GDM1 (cell line): ENCODE results near the gene FRY.
A peak's percentile ranks its signal among the peaks of the same experiment; 100 is the strongest.

Experiments used
- DNase-seq: peaks from one replicate; lab custom pipeline; 2025; lab: John Stamatoyannopoulos, UW

The FRY gene

GRCh38 chr13:32224916-32225315 is 193.3 kb downstream of the FRY start:
- no peak for DNase-seq

GRCh38 chr13:32225481-32225931 is 193.9 kb downstream of the FRY start:
- no peak for DNase-seq

- DNase-seq: no peak
These were observed 196.9 kb downstream of the FRY start for GRCh38 chr13:32228330-32229041.

GRCh38 chr13:32229443-32229842 is 197.9 kb downstream of the FRY start:
- no peak for DNase-seq

GRCh38 chr13:32232263-32232662 is 200.7 kb downstream of the FRY start:
- no peak for DNase-seq

GRCh38 chr13:32233062-32233461 is 201.5 kb downstream of the FRY start:
- no peak for DNase-seq

GRCh38 chr13:32234914-32235313 is 203.3 kb downstream of the FRY start:
- DNase-seq: no peak

GRCh38 chr13:32237681-32238080 is 206.1 kb downstream of the FRY start:
- DNase-seq: no peak

GRCh38 chr13:32243695-32244094 is 212.1 kb downstream of the FRY start:
- DNase-seq: no peak

- DNase-seq: no peak
These were observed 214.0 kb downstream of the FRY start for GRCh38 chr13:32245555-32245954.

GRCh38 chr13:32246468-32246867 is 214.9 kb downstream of the FRY start:
- DNase-seq: peak; percentile 63

GRCh38 chr13:32247887-32248286 is 216.3 kb downstream of the FRY start:
- no peak for DNase-seq

- DNase-seq: no peak
These were observed 217.2 kb downstream of the FRY start for GRCh38 chr13:32248801-32249200.

GRCh38 chr13:32252812-32253438 is 221.4 kb downstream of the FRY start:
- no peak for DNase-seq

- no peak for DNase-seq
These were observed 222.4 kb downstream of the FRY start for GRCh38 chr13:32253911-32254399.

GRCh38 chr13:32254416-32254815 is 222.8 kb downstream of the FRY start:
- DNase-seq: no peak

- DNase-seq: no peak
These were observed 223.5 kb downstream of the FRY start for GRCh38 chr13:32254916-32255723.

GRCh38 chr13:32255724-32256109 is 224.1 kb downstream of the FRY start:
- DNase-seq: no peak

- DNase-seq: no peak
These were observed 224.7 kb downstream of the FRY start for GRCh38 chr13:32256243-32256642.

- DNase-seq: no peak
These were observed 226.1 kb downstream of the FRY start for GRCh38 chr13:32257649-32258048.

- no peak for DNase-seq
These were observed 227.5 kb downstream of the FRY start for GRCh38 chr13:32259116-32259515.

GRCh38 chr13:32261567-32261966 is 230.0 kb downstream of the FRY start:
- DNase-seq: no peak

GRCh38 chr13:32262165-32262564 is 230.6 kb downstream of the FRY start:
- no peak for DNase-seq
